Endothelial cell of umbilical vein (primary cell): ENCODE results near the gene GRIA4. TPM values are rescaled to one million over a fixed set of nuclear protein-coding genes. Genes with fewer than 3 reads are reported as not detected.

Experiments
- BruUV-seq: library from RNA; stranded (reverse); fragments of 400-500 nt; replicated peaks from 2 replicates; lab custom pipeline; 2021; lab: Mats Ljungman, UMichigan
- CTCF ChIA-PET: fragments of 300-600, 350-600 bp; sonication (Branson Sonifier 250); formaldehyde crosslinking; loops from one replicate; lab custom pipeline; 2021; ENCODE audit warnings: antibody characterized with exemption, inconsistent platforms; lab: Charles Lee
- POLR2A ChIA-PET: fragments of 300-600, 350-600 bp; sonication (Branson Sonifier 250); formaldehyde crosslinking; loops from one replicate; lab custom pipeline; 2021; ENCODE audit warnings: antibody characterized with exemption, inconsistent platforms; lab: Charles Lee
- DNase-seq: peaks from one replicate; pipeline ENCODE4 v3.0.0-alpha.2; 2011; ENCODE audit warnings: low read depth, low spot score
- FAIRE-seq: peaks from 2 replicates; lab custom pipeline; 2011; peaks lifted over from hg19 to GRCh38; lab: Jason Lieb, UNC
- H2AFZ ChIP-seq: 2 replicates; pipeline ENCODE4 v1.6.0; 2012; ENCODE audit warnings: low read depth, low read length, control low read depth, inconsistent platforms
- H3K27ac ChIP-seq: 2 replicates; pipeline ENCODE4 v1.5.1; 2011; ENCODE audit warnings: low read depth, mild to moderate bottlenecking, control low read depth, low read length, moderate library complexity; ENCODE audit not compliant: insufficient read depth
- H3K27me3 ChIP-seq, 2 experiments: 2 replicates each; pipeline versions ENCODE4 v1.6.0 to v1.6.1; 2011; ENCODE audit warnings: low read length in 2 of 2, mixed read lengths in 1 of 2; ENCODE audit not compliant: control insufficient read depth in 2 of 2, insufficient read depth in 2 of 2
- H3K36me3 ChIP-seq, 2 experiments: 2 replicates in 1 of 2; 3 replicates in 1 of 2; pipeline ENCODE4 v1.5.1; 2011; ENCODE audit warnings: low read length in 2 of 2, mild to moderate bottlenecking in 1 of 2, moderate library complexity in 1 of 2; ENCODE audit not compliant: control insufficient read depth in 2 of 2, insufficient read depth in 2 of 2; ENCODE audit errors: extremely low read depth in 1 of 2
- H3K4me1 ChIP-seq: 3 replicates; pipeline ENCODE4 v1.5.1; 2011; ENCODE audit warnings: mild to moderate bottlenecking, low read length; ENCODE audit not compliant: control insufficient read depth, insufficient read depth; ENCODE audit errors: extremely low read depth
- H3K4me2 ChIP-seq: 2 replicates; pipeline ENCODE4 v1.6.1; 2011; ENCODE audit warnings: low read length, control low read depth, mixed read lengths; ENCODE audit not compliant: insufficient read depth
- H3K4me3 ChIP-seq, 3 experiments: fragments of 200-600 bp in 1 of 3; sonication (generic), shearing (Covaris generic) in 1 of 3; replicated peaks in 1 of 3; 2 replicates each; pipeline ENCODE4 v1.5.1; 2011 to 2016; ENCODE audit warnings: control low read depth in 3 of 3, low read length in 3 of 3, mild to moderate bottlenecking in 2 of 3, inconsistent platforms in 1 of 3, low read depth in 1 of 3, moderate library complexity in 1 of 3; ENCODE audit not compliant: insufficient read depth in 1 of 3
- H3K79me2 ChIP-seq: 2 replicates; pipeline ENCODE4 v1.6.0; 2012; ENCODE audit warnings: low read length, inconsistent platforms; ENCODE audit not compliant: control insufficient read depth, insufficient read depth
- H3K9ac ChIP-seq: replicated peaks from 2 replicates; pipeline ENCODE3; 2011; ENCODE audit warnings: low read length, control low read depth; ENCODE audit not compliant: insufficient read depth; ENCODE audit errors: extremely low read depth
- H3K9me1 ChIP-seq: replicated peaks from 3 replicates; pipeline ENCODE4 v1.6.0; 2011; ENCODE audit warnings: mild to moderate bottlenecking, low read length; ENCODE audit not compliant: control insufficient read depth, insufficient read depth; ENCODE audit errors: extremely low read depth
- H3K9me3 ChIP-seq: replicated peaks from 2 replicates; pipeline ENCODE4 v1.5.1; 2012; ENCODE audit warnings: low read length, inconsistent platforms; ENCODE audit not compliant: control insufficient read depth, insufficient read depth
- H4K20me1 ChIP-seq: replicated peaks from 2 replicates; pipeline ENCODE3; 2011; ENCODE audit warnings: mild to moderate bottlenecking, low read length; ENCODE audit not compliant: control insufficient read depth, insufficient read depth; ENCODE audit errors: extremely low read depth
- EZH2 ChIP-seq: IDR thresholded peaks from 2 replicates; pipeline ENCODE4 v1.6.1; 2012; ENCODE audit warnings: borderline replicate concordance, low read depth, mild to moderate bottlenecking, moderate library complexity, low read length, inconsistent platforms; ENCODE audit not compliant: severe bottlenecking
- FOS ChIP-seq: IDR thresholded peaks from 2 replicates; pipeline ENCODE4 v1.6.1; 2011; ENCODE audit warnings: mild to moderate bottlenecking, low read length, moderate library complexity, borderline replicate concordance; ENCODE audit not compliant: insufficient read depth
- GATA2 ChIP-seq: IDR thresholded peaks from 2 replicates; pipeline ENCODE4 v1.7.0; 2011; ENCODE audit warnings: low read depth, mild to moderate bottlenecking, moderate library complexity, mixed read lengths, low read length; ENCODE audit not compliant: insufficient read length, insufficient read depth
- JUN ChIP-seq: IDR thresholded peaks from 2 replicates; pipeline ENCODE4 v1.6.1; 2011; ENCODE audit warnings: borderline replicate concordance, low read depth; ENCODE audit not compliant: insufficient read length, insufficient read depth
- MYC ChIP-seq: IDR thresholded peaks from one replicate; pipeline ENCODE4 v1.6.1; 2011; ENCODE audit warnings: mild to moderate bottlenecking, low read depth, low read length
- POLR2A ChIP-seq: IDR thresholded peaks from 2 replicates; pipeline ENCODE4 v1.6.1; 2012; ENCODE audit warnings: low read depth, mild to moderate bottlenecking, control low read depth, low read length
- POLR2AphosphoS5 ChIP-seq: IDR thresholded peaks from 2 replicates; pipeline ENCODE4 v1.6.1; 2012; ENCODE audit warnings: low read depth, mild to moderate bottlenecking, control low read depth, low read length, moderate library complexity; ENCODE audit not compliant: insufficient read depth
- dilution Hi-C: fragments of 300-500 bp; cut with MboI; formaldehyde crosslinking; loops from one replicate; pipeline ENCODE4 v1.15.0; 2019; ENCODE audit warnings: low sequenced_read_pairs; ENCODE audit not compliant: extremely low pct_ligation_motif_present
- intact Hi-C: fragments of 100-400 bp; cut with micrococcal nuclease; formaldehyde crosslinking; loops from one replicate; pipeline ENCODE4 v1.10.0; 2022
- polyA plus RNA-seq, 4 experiments: library from polyadenylated mRNA; depleted of rRNA in 3 of 4; stranded (reverse) in 3 of 4; unstranded in 1 of 4; fragments of >200 nt; gene quantifications; 2 replicates each; pipeline versions ENCODE4 v1.2.1 to v1.2.3, GENCODE V29; 2011 to 2012; ENCODE audit warnings: missing spikeins in 1 of 4
- total RNA-seq: library from RNA; stranded (reverse); gene quantifications from 2 replicates; pipeline ENCODE4 v1.2.3, GENCODE V29; 2021
- TF ChIP-seq, protein P1 (sequence below), 2 donors: IDR thresholded peaks; 1 replicate in 1 of 2; 2 replicates in 1 of 2; pipeline ENCODE4 v1.5.1; 2011; ENCODE audit warnings: low read length in 2 of 2, mild to moderate bottlenecking in 2 of 2, moderate library complexity in 2 of 2, control low read depth in 1 of 2, inconsistent platforms in 1 of 2, low read depth in 1 of 2; ENCODE audit not compliant: insufficient read depth in 1 of 2; ENCODE audit errors: extremely low read depth in 1 of 2
- TF ChIP-seq, protein P2 (sequence below): IDR thresholded peaks from 2 replicates; pipeline ENCODE4 v1.6.1; 2011; ENCODE audit not compliant: insufficient read depth, insufficient read length

GRIA4 gene
- total and polyA plus RNA-seq, 2 donors (not counting 3 experiments of a cell fraction or from before 2014, with no cell fraction given), result not detected

DNA sequence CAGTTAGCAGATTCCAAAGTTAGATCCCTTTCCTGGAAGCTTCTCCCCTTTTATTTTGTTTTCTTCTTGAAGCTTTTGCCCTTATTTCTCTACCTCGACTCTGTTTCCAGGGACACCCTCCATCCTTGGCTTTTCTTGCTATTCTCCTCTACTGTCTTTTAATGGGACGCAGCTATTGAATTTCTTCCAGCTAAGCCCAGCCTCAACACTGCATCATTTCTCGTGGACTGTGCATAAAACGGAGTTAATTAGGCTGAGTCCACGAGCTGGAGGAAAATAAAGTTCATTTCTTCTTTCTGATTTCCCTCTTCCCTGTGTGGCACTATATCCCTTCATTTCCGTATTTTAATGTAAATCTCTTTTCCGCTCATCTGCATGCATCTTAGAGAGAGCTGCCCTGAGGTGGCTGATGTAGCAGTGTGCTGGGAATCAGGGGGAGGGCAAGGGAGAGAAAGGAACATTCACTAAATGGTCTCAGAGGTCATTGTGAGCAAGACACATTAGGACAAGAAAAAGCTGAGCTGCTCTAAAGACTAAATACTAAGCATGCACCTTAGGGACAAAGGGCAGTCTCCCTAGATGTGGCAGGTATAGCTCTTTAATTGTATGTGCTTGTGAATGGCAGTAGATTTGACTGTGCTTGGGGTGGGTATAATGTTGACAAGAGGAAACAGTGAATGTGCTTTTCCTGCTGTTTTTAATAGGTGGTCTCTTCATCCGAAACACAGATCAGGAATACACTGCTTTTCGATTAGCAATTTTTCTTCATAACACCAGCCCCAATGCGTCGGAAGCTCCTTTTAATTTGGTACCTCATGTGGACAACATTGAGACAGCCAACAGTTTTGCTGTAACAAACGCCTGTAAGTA, 1.9 kb downstream of the GRIA4 start:
- TF ChIP-seq POLR2A (no peak), EZH2 (peak; percentile 0)
- Histone ChIP-seq H2AFZ (no peak overlapping the region), H3K4me1 (peaks cover 17% of the 10 kb centered on the region), H3K36me3 (no peaks in the 10 kb centered on the region), H3K9me1 (no peaks in the 10 kb centered on the region), H3K79me2 (no peaks in the 10 kb centered on the region), H3K4me2 (peak overlapping the region; percentile 94), H4K20me1 (no peaks in the 10 kb centered on the region), H3K9ac (no peak overlapping the region), H3K4me3 (no peak overlapping the region), H3K9me3 (no peaks in the 10 kb centered on the region), H3K27ac (no peak overlapping the region), H3K27me3 (peaks cover 28 to 30% of the 10 kb centered on the region in 2 experiments)
- FAIRE-seq (no peak), DNase-seq (peak; percentile 5)
- ChIA-PET POLR2A (no interaction called here), CTCF (interaction anchor here (1.8 to 2.0 kb wide), 2 partner anchors 13 to 251 kb away, joined by 4 to 7 read pairs; no protein-coding TSS in a partner anchor)
- dilution Hi-C loops (no loop called here), intact Hi-C loops (loop anchor here (2.0 to 10.0 kb wide), 2 partner anchors 19 to 367 kb away; no protein-coding TSS in a partner anchor)
- no TSS peak for BruUV-seq

DNA sequence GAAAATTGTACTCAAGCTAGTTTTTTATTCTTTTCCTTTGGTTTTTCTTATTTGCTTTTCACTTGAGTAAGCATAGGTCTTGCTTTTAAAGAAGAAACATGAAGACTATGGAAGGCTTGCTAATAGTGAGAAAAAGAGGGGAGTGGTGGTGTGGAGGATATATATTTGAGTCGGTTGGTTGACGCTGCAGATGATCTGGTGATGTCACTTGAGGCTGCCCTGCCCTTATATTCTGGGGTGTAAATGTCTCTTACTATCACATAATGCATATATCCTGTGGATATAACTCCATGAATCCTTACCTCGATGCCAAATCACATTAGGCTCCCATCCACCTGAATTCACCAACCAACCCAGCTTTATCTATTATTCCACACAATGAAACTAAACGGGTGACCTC, 2.9 kb downstream of the GRIA4 start:
- DNase-seq, result no peak
- no peak for TF ChIP-seq POLR2A
- TF ChIP-seq FOS, result no peak
- TF ChIP-seq GATA2, result no peak
- no peak for TF ChIP-seq MYC
- no peak for TF ChIP-seq POLR2AphosphoS5
- no peak for TF ChIP-seq EZH2
- TF ChIP-seq JUN, result no peak
- TF ChIP-seq, protein P1, sequence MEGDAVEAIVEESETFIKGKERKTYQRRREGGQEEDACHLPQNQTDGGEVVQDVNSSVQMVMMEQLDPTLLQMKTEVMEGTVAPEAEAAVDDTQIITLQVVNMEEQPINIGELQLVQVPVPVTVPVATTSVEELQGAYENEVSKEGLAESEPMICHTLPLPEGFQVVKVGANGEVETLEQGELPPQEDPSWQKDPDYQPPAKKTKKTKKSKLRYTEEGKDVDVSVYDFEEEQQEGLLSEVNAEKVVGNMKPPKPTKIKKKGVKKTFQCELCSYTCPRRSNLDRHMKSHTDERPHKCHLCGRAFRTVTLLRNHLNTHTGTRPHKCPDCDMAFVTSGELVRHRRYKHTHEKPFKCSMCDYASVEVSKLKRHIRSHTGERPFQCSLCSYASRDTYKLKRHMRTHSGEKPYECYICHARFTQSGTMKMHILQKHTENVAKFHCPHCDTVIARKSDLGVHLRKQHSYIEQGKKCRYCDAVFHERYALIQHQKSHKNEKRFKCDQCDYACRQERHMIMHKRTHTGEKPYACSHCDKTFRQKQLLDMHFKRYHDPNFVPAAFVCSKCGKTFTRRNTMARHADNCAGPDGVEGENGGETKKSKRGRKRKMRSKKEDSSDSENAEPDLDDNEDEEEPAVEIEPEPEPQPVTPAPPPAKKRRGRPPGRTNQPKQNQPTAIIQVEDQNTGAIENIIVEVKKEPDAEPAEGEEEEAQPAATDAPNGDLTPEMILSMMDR (IDR thresholded peaks at IDR 0.05; ENCODE audit: extremely low read depth in 1 of 2, insufficient read depth in 1 of 2, low read depth in 1 of 2, low read length in 2 of 2), result no peak
- TF ChIP-seq, protein P2, sequence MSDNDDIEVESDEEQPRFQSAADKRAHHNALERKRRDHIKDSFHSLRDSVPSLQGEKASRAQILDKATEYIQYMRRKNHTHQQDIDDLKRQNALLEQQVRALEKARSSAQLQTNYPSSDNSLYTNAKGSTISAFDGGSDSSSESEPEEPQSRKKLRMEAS, result no peak
- intact Hi-C loops (loop anchor here (10.0 kb wide), 1 partner anchor 368 kb away; no protein-coding TSS in a partner anchor), dilution Hi-C loops (no loop called here)
- Histone ChIP-seq H3K36me3 (no peaks in the 10 kb centered on the region), H3K9me3 (no peaks in the 10 kb centered on the region), H3K9ac (no peak overlapping the region), H3K4me2 (no peak overlapping the region), H4K20me1 (no peaks in the 10 kb centered on the region), H2AFZ (no peak overlapping the region), H3K4me3 (no peak overlapping the region), H3K79me2 (no peaks in the 10 kb centered on the region), H3K4me1 (peaks cover 17% of the 10 kb centered on the region), H3K27ac (no peak overlapping the region), H3K27me3 (peaks cover 28 to 30% of the 10 kb centered on the region in 2 experiments), H3K9me1 (no peaks in the 10 kb centered on the region)
- FAIRE-seq, result no peak
- POLR2A ChIA-PET, result no interaction called here
- CTCF ChIA-PET, result interaction anchor here (1.8 kb wide), 1 partner anchor 12 kb away, joined by 4 read pairs; no protein-coding TSS in a partner anchor
- BruUV-seq, result no TSS peak
